ENCODE data around the gene KDM5B.
"Not testable (repeated sequence)": the region's sequence is repeated elsewhere in the genome, so short reads cannot be mapped to it uniquely, and the experiment has no call there.

Gene KDM5B

DNA sequence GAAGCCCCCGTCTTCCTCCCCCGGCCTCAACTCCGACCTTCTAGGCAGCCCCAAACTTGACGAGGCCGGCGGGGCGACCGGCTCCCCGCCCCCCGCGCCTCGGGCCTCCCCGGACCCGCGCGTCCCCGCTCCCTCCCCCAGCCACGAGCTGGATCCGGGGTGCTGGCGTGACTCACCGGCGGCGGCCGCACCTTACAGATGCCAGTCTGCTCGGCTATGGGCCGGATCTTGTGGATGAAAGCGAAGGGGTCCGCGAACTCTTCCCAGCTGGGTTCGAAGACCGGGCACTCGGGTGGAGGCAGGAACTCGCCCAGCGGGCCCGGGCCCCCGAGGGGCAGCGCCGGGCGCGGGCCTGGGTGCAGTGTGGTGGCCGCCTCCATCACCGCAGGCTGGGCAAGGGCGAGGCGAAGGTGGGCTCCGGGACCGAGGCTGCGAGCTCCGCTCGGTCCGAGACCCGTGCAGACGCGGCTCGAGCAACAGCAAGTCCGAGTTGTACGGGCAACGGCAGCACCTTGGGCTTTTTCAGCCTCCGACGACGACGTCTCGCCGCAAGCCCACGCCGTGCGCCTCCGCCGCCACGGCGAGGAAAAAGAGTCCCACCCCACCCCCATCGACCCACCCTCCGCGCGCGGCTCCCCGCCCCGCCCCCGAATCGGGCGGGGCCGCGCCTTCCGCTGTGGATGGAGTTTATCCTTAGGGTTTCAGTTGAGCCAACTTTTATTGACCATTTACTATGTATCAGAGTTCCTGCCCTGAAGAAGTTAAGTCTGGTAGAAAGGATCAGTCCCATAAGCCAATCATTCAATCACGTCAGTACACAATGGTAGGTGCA is at the start of gene KDM5B:
Gene KDM5B (minus strand): TSS at position 496 of the 832 bp plus-strand sequence. CDS start 116 bp downstream, at position 380.
- peak; percentile 27 for DNase-seq (ENCODE audit: low read depth, low spot score)

DNA sequence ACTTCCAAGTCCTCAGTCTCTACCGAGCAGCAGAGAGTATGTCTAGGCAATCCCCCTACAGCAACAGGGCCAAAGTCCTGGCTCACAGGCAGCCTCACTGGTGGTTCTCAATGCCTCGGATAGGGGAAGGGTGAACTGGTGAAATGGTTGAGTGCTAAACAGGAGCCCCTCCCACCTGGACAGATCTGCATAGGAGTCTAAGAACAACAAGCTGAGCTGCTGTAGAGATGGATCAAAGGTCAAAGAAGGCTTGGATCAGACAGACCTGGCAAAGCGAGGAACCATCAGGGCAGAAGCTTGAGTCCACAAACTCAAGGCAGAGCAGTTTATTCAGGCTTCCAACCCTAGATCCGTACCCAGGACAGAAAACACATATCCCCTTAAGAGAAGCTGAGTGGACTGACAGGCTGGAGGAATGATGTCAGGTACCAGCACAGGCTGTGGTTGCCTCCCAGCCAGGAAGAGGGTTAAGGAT is 49.0 kb upstream of the KDM5B start:
- DNase-seq (ENCODE audit: low read depth, low spot score): no peak

DNA sequence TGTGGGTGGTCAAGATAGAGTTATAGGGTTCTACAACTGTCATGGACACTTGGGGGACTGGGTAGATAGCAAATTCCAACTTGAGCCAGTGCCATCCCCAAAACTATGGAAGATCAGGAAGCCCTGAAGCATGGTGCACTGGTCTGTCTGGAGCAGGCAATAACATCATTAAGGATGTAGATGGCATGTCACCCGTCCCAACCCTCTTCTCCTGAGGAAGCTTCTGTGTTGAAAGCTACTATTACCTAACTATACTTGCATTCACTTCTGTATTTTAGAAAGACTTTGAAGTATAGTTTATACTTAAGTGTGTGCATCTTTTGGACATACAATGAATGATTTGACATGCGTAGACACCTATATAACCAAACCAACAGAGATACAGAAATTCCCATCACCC is 47.8 kb upstream of the KDM5B start:
- DNase-seq (ENCODE audit: low read depth, low spot score): no peak

DNA sequence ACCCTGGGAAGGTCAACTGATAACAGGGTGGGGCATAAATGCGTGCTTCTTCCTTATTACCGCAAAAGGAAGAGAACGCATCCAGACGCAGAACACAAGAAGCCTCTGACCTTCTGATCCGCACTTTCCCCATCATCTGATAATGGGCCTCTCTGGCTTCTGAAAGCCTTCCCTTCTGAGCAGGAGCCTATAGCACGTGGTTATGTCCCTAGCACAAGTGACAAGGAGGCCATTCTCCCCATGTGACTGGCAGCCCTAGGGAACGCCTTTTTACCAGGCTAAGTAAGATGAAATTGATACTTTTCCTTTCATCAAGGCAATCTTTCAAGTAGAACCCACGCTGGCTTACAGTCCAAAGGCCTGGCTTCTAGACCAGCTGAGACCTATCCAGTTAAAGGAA is 46.6 kb upstream of the KDM5B start:
- no peak for DNase-seq (ENCODE audit: low read depth, low spot score)

DNA sequence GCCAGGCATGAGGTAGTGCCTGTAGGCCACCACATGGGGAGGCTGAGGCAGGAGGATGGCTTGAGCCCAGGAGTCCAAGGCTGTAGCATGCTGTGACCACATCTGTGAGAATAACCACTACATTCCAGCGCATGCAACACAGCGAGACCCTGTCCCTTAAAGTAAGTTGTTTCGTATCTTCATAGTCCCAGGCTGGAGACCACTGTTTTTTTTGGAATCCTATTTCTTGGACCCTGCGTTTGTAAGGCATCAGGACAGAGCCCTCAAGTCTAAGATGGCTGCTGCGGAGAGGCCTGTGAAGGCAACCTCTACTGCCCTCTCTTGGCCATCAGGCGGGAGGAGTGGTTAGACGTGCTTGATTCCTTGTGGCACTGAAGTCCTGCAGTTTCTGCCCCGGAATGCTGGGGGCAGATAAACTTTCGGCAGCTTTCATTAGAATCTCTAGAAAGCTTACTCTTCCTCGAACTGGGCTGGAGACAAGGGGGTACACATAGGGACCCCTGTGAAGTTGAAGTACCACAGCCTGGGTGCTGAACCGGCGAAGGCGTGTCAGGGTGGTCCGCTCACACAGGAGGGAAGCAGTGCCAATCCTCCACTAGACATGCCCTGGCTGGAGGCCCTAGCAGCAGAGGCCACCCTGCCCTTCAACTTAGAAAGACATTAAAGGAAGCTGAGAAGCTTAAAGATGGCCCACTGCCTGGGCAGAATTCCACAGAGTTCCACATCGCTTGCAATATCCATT is 44.1 kb upstream of the KDM5B start:
- no peak for DNase-seq (ENCODE audit: low read depth, low spot score)

DNA sequence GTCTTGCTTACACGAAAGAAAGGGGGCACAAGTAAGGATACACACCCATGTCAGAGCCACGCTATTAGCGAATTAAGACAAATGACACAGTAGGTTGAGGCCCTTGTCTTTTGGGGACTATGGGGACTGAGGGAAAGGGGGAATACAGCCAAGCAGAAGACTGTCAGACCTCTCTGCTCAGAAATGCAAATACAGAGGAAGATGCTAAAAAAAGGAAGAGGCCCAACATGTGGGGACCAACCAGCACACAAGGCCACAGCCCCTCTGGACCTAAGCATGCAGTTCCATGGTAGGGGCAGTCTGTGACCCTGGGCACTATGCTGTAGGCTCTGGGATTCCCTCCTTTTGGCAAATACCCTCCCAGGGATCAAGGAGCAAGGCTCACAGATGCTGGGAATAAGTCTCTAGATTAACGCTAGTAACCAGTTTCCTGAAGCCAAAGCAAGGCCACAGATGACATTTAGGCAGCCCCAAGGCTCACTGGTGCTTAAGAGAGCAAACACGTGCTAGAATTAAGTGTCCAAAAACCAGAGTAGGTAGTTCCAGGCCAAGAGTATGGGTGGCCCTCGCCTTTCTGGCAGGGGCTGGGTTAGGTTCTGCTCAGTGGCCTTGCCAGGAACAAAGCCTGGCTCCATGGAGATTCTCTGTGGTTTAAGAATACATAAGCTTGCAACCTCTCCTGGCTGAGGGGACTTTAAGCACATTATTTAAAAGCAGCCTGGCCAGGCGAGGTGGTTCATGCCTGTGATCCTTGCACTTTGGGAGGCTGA is 42.6 kb upstream of the KDM5B start:
- no peak for DNase-seq (ENCODE audit: low read depth, low spot score)

DNA sequence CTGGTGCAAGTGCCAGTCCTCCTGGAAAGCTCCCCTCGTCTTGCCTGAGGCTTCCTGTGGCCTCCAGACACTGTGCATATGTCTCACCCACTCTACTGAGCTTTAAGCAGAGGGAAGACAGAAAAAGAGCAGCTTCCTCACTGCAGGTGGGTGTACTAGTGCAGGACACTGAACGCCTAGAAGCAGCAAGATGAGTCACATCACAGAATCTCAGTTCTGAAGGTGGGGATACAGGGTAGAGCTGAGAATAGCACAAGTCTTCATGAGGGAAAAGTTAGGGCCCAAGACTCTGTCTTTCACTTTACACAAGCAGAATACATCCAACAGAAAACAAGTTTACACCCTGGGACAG is 39.9 kb upstream of the KDM5B start:
- DNase-seq (ENCODE audit: low read depth, low spot score): no peak

DNA sequence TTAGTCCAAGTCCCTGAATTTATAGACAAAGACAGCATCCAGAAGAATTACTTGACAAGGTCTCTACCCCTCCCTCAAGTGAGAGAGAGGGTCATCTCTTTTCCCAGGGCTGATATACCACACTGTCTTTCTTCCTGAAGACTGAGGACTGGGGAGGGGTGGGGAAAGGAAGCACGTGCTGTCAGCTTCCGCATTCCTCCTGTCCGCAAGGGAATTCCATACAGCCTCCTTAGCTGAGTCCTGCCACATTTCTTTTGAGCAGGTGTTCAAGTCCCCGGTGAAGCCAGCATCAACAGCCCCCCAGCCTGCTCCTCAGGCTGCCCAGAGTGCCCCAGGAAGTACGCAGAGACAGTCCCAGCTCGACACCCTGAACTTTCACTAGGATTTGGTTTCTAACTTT is 36.7 kb upstream of the KDM5B start:
- no peak for DNase-seq (ENCODE audit: low read depth, low spot score)

DNA sequence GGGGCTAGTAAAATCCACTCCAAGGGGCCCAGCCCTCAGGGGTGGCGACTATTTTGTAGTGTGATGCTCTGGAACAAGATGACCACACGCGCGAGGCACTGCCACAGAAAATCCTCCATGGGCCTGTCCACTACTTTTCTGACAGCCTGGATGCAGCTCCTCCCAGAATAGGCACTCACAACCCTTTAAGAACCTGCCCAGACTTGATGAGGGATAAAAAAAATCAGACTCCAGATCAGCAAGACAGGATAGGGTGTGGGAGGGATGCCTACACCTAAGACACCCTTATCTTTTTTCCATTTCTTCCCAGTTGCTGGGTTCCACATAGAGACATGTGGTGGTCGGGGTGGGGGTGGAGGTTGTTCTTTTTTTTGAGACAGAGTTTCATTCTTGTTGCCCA is 36.0 kb upstream of the KDM5B start:
- DNase-seq (ENCODE audit: low read depth, low spot score): no peak

DNA sequence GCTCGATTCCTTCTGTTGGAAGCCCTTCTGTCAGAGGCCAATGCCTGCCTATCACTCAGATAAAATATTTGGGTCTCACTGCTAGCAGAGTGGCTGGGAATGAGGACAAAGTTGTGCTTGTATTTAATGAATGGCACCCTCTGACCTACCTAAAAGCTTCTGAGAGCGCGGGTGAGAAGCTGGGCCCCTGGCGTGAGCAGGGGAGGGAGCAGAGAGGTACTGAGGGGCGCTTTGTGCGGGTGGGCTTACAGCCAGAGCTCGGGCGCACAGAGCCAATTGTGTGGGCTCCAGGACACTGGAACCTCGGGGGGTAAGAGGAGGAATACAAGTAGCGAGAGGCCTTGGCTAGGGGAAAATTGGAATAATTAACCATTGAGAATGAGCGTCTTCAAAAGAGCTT is 34.9 kb upstream of the KDM5B start:
- DNase-seq (ENCODE audit: low read depth, low spot score): no peak

DNA sequence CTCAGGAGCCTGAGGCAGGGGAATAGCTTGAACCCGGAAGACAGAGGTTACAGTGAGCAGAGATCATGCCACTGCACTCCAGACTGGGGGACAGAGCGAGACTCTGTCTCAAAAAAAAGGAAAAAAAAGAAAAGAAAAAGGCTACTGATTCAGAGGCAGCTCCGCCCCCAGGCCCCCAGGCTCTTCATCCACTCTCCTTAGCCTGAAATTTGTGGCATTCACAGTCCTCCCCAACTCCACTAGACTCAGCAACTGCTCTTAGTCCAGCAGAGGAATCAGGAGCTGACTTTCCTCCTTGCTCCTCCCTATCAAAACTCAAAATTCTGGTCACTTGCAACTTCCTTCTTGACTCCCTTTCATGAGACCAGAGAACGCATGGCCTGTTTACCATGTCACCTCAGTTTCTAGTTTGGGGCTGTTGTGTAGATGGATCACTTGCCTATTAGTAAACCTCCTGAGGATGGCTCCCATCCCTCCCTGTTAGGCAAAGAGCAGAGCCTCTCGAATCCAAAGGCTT is 29.6 kb upstream of the KDM5B start:
- no peak for DNase-seq (ENCODE audit: low read depth, low spot score)

DNA sequence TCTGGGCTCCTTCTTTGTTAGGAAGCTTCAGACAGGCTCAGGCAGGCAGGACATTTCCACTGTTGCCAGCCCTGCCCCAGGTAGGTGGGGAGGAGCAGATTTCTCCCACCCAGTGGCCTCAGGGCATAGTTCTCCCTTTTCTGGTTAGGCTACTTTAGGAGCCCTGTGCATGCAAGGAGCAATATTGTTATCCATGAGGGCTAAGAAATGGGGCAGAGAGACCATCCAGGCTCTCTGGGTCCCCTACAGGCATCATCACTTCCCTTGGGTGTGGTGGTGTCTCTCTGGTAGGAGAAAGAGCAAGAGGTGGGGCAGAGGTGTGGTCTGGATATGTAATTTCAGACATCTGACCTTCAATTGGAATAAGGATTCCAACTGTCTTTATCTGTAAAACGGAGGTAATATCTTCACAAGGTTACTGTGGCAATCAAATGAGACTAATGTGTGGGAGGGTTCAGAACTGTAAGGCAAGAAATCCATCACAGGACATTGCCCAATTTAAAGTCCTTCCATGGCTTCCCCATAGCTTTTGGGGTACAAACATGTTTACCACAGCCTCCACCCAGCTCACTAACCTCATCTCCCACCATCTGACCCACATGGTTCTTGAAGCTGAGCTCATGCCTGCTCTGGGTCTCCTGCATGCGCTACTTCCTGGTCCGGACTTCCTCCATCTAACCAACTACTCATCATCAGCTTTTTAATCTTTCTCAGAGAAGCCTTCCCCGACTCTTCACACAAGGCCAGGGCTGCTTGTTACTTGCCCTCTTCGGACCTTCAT is 28.6 kb upstream of the KDM5B start:
- no peak for DNase-seq (ENCODE audit: low read depth, low spot score)

DNA sequence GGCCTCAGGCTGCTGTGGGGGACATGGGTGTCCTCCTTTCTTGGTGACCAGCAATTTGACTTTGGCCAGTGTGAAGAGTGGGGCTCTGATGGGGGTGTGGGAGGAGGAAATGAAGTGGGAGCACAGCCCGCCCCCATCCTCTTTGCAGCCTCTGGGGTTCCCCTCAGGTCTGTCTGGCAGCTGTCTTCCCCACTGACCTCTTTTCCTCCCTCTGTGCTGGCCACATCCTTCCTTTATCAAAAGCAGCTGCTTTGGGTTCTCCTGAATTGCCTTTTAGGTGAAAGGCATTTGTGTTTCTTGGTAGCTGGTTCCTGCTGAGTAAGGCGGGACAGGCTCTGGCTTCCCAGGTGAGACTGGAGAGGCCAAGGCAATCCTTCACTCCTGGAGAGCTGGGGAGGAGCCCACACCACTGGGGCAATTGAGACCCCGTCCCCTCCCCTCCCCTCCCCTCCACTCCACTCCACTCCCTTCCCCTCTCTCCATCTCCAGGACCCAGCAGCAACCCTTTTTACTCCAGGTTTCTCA is 27.4 kb upstream of the KDM5B start:
- no peak for DNase-seq (ENCODE audit: low read depth, low spot score)

DNA sequence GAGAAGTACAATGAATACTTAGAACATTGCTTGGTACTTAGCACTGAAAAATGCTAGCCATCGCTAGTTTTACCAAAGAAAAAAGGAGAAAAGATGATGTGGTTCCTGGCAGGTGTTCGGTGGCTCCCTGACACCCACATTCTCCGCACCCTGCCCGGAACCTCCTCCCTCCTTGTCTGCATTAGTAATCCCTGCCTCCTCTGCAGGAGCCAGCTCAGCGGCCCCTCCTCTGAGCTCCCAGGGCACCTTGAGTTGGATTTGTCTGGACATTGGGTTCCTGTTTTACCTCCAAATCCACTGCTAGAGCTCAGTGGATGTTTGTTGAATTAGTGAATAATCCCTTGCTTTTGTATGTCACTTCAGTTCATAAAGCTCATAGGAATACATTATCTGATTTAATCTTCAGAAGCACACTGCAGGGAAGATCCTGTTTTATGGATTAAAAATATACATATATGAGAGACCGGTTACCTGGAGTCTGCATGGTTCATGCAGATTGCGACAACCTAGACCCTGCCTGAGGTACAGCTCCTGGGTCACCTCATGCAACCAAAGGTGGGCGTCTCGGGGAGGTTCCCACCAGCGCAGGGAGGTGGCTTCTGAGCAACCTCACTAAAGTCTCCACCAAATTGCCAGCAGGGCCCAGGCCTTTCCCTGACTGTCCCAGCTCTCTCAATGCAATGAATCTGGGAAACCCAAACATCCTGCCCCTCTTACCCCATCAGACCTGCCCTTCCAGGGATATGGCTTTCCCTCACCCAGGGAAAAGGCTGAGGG is 26.7 kb upstream of the KDM5B start:
- no peak for DNase-seq (ENCODE audit: low read depth, low spot score)

DNA sequence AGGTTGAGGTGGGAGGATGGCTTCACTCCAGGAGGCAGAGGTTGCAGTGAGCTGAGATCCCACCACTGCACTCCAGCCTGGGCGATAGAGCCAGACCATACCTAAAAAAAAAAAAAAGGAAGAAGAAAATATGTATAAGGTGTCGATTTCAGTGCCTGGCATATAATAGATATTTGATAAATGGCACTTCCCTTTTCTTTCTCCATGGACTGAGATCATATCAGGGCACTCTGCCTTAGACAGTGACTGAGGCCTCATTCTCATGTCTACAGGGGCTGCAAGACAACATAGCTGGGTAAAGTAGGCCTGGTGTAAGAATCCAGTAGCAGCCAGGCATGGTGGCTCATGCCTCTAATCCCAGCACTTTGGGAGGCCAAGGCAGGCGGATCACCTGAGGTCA is 23.7 kb upstream of the KDM5B start:
- DNase-seq (ENCODE audit: low read depth, low spot score): no peak

DNA sequence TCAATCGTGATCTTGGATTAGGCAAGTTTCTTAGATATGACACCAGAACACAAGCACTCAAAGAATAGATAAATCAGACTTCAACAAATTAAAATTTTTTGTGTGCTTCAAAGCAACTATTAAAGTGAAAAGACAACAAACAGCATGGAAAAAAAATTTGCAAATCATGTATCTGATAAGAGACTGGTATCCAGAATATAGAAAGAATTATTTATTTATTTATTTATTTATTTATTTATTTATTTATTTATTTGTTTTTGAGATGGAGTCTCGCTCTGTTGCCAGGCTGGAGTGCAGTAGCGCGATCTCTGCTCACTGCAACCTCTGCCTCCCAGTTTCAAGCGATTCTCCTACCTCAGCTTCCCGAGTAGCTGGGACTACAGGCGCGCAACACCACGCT is 21.0 kb upstream of the KDM5B start:
- DNase-seq (ENCODE audit: low read depth, low spot score): not testable (repeated sequence)

DNA sequence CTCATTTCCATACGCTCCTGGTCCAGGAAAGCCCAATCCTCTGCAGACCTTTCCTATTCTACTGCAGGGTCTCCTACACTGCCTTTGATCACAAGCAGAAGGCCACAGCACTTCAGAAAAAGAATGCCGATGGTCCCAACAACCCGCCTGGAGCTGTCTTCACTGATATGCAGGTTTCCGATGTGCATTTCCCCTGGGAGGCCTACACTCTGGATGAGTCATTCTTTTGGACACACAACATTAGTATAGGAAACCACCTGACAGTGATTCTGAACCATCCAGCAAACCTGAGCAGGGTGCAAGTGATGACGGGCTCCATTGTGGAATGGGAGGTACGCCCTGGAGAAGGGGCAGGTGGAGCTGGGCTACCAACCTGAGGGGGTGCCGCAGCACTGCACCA is 17.5 kb upstream of the KDM5B start:
- DNase-seq (ENCODE audit: low read depth, low spot score): no peak

DNA sequence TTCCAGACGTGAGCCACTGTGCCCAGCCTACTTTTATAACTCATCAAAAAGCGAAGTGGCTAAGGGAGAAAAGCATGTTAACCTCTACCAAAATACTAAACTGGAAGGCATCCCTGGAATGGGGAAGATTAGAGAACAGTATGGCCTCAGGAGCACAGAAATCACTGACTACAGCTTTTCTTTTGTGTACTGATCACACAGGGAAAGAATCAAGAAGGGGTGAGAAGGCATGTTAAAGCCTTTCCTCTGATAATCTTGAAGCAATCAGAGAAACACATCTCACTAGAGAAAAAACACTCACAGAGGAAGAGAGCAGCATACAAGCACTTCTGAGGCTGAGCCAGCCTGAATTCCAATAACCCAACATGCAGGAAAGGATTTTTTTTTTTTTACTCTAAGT is 13.2 kb upstream of the KDM5B start:
- DNase-seq (ENCODE audit: low read depth, low spot score): no peak

DNA sequence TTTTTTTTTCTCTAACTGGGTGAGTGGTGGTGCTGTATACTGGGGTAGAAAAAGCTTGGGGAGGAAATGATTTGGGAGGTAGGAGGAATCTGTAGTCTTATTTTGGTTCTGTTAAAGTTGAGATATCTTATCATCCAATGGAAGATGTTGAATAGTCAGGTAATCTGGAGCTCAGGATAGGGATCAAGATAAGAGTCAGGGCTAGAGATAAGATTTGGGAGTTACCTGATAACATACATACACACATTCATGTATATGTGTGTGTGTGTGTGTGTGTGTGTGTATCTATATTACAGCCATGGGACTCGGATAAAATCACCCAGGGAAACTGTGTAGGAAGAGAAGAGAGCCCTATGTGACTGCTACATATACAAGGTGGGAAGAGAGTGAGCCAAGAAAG is 10.6 kb upstream of the KDM5B start:
- no peak for DNase-seq (ENCODE audit: low read depth, low spot score)

DNA sequence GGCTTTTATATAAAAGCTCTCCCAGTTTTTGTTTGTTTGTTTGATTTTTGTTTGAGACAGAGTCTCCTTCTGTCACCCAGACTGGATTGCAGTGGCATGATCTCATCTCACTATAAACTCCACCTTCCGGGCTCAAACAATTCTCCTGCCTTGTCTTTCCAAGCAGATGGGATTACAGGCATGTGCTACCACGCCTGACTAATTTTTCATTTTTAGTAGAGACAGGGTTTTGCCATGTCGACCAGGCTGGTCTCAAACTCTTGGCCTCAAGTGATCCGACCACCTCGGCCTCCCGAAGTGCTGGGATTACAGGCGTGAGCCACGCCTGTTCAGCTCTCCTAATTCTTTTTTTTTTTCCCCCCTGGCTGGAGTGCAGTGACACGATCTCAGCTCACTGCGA is 6.9 kb upstream of the KDM5B start:
- DNase-seq (ENCODE audit: low read depth, low spot score): no peak

Measured in activated CD4-positive, CD25-positive, alpha-beta regulatory T cell treated with anti-CD3 and anti-CD28 coated beads, Interleukin-2, amount 50 U/mL, for 16 hours (primary cell).